ENCODE data around the gene TMEM17. TPM values are rescaled to one million over a fixed set of nuclear protein-coding genes. Genes with fewer than 3 reads are reported as not detected.

TMEM17 gene
- total RNA-seq, 2 experiments from 2014 or later = 0.13 to 0.14 TPM

GRCh38 chr2:62461707-62462106 lies 44.3 kb downstream of the TMEM17 start:
- intact Hi-C loops (cut with micrococcal nuclease) = no loop called here
- TF ChIP-seq CTCF (IDR thresholded peaks at IDR 0.05) = no peak
- no peaks in the 10 kb centered on the region for H3K4me1 Mint-ChIP-seq (ENCODE audit: low read depth)
- H3K27ac Mint-ChIP-seq = no peak overlapping the region
- ChIA-PET POLR2A (no interaction called here), CTCF (interaction anchor here (11.0 kb wide), 1 partner anchor 315 kb away, joined by 105 read pairs; no protein-coding TSS in a partner anchor)
- DNase-seq (no peak), ATAC-seq (no peak)
- no peak overlapping the region for H3K4me3 Mint-ChIP-seq
- H3K36me3 Mint-ChIP-seq (ENCODE audit: low read depth) = no peaks in the 10 kb centered on the region
- H3K9me3 Mint-ChIP-seq = no peaks in the 10 kb centered on the region
- no peaks in the 10 kb centered on the region for H3K27me3 Mint-ChIP-seq

- TF ChIP-seq CTCF (IDR thresholded peaks at IDR 0.05) = no peak
- Mint-ChIP-seq H3K9me3 (no peaks in the 10 kb centered on the region), H3K36me3 (ENCODE audit: low read depth) (no peaks in the 10 kb centered on the region), H3K27me3 (peaks cover 4% of the 10 kb centered on the region), H3K4me1 (ENCODE audit: low read depth) (no peaks in the 10 kb centered on the region), H3K27ac (no peak overlapping the region), H3K4me3 (no peak overlapping the region)
- intact Hi-C loops (cut with micrococcal nuclease) = no loop called here
- ATAC-seq (no peak), DNase-seq (no peak)
- ChIA-PET CTCF (interaction anchor here (0.5 to 11.0 kb wide), 3 partner anchors 114 to 1026 kb away, joined by 3 to 105 read pairs (median 4); no protein-coding TSS in a partner anchor), POLR2A (no interaction called here)
Measured at GRCh38 chr2:62461017-62461553, 44.9 kb downstream of the TMEM17 start.

GRCh38 chr2:62460175-62460574 lies 45.8 kb downstream of the TMEM17 start:
- no peak overlapping the region for H3K27ac Mint-ChIP-seq
- ChIA-PET CTCF (interaction anchor here (1.2 to 11.0 kb wide), 3 partner anchors 16 to 1027 kb away, joined by 3 to 105 read pairs (median 4); no protein-coding TSS in a partner anchor), POLR2A (no interaction called here)
- ATAC-seq (no peak), DNase-seq (no peak)
- no peaks in the 10 kb centered on the region for H3K4me1 Mint-ChIP-seq (ENCODE audit: low read depth)
- no peak overlapping the region for H3K4me3 Mint-ChIP-seq
- intact Hi-C loops (cut with micrococcal nuclease) = no loop called here
- H3K9me3 Mint-ChIP-seq = no peaks in the 10 kb centered on the region
- H3K27me3 Mint-ChIP-seq = peaks cover 7% of the 10 kb centered on the region
- TF ChIP-seq CTCF (IDR thresholded peaks at IDR 0.05) = no peak
- no peaks in the 10 kb centered on the region for H3K36me3 Mint-ChIP-seq (ENCODE audit: low read depth)

- Mint-ChIP-seq H3K4me1 (ENCODE audit: low read depth) (no peaks in the 10 kb centered on the region), H3K27ac (no peak overlapping the region), H3K4me3 (no peak overlapping the region), H3K27me3 (peaks cover 8% of the 10 kb centered on the region), H3K9me3 (no peaks in the 10 kb centered on the region), H3K36me3 (ENCODE audit: low read depth) (no peaks in the 10 kb centered on the region)
- ChIA-PET CTCF (interaction anchor here (0.6 to 11.0 kb wide), 4 partner anchors 16 to 1028 kb away, joined by 3 to 105 read pairs (median 4); no protein-coding TSS in a partner anchor), POLR2A (no interaction called here)
- intact Hi-C loops (cut with micrococcal nuclease) = no loop called here
- ATAC-seq (no peak), DNase-seq (no peak)
- TF ChIP-seq CTCF (IDR thresholded peaks at IDR 0.05) = no peak
Measured at GRCh38 chr2:62459672-62460071, 46.3 kb downstream of the TMEM17 start.

GRCh38 chr2:62459106-62459505 lies 46.9 kb downstream of the TMEM17 start:
- no peak for TF ChIP-seq CTCF (IDR thresholded peaks at IDR 0.05)

More at GRCh38 chr2:62459106-62459505, 46.9 kb downstream of the TMEM17 start:
- Mint-ChIP-seq H3K27ac (no peak overlapping the region), H3K9me3 (no peaks in the 10 kb centered on the region), H3K36me3 (ENCODE audit: low read depth) (no peaks in the 10 kb centered on the region), H3K27me3 (peaks cover 8% of the 10 kb centered on the region), H3K4me1 (ENCODE audit: low read depth) (no peaks in the 10 kb centered on the region), H3K4me3 (no peak overlapping the region)
- ATAC-seq (no peak), DNase-seq (no peak)
- ChIA-PET CTCF (interaction anchor here (0.6 to 11.0 kb wide), 3 partner anchors 19 to 1028 kb away, joined by 3 to 105 read pairs (median 4); no protein-coding TSS in a partner anchor), POLR2A (no interaction called here)
- intact Hi-C loops (cut with micrococcal nuclease) = no loop called here

All from activated CD8-positive, alpha-beta T cell treated with anti-CD3 and anti-CD28 coated beads for 36 hours (primary cell).